ENCODE data around the gene SLC15A5.

GRCh38 chr12:16294376-16294956, 17.0 kb upstream of the SLC15A5 start:
- TF ChIP-seq CTCF (IDR thresholded peaks at IDR 0.05 in 4 of 5, conservative IDR thresholded peaks at IDR 0.05 in 1 of 5) = no peak
- TF ChIP-seq POLR2A (IDR thresholded peaks at IDR 0.05) = no peak

All from gastrocnemius medialis (tissue), 4 donors.